ENCODE measurements around the gene MAEA.

GRCh38 chr4:1348014-1348513 is 58.4 kb downstream of the MAEA start:
- no peak for TF ChIP-seq ISL1 (CRISPR knock-in tag; IDR thresholded peaks at IDR 0.05)
- no peak for TF ChIP-seq ARNTL (CRISPR knock-in tag; IDR thresholded peaks at IDR 0.05; ENCODE audit: borderline replicate concordance, low read depth)
- no peak for TF ChIP-seq ZFP30 (CRISPR knock-in tag; IDR thresholded peaks at IDR 0.05)
- no peak for TF ChIP-seq TOX (CRISPR knock-in tag; IDR thresholded peaks at IDR 0.05; ENCODE audit: borderline replicate concordance)
- TF ChIP-seq ZFP3 (CRISPR knock-in tag; IDR thresholded peaks at IDR 0.05), result no peak

Measured in SK-N-SH treated with all-trans-retinoic acid at 6 μM for 48 hours (cell line).